Right atrium auricular region (tissue), 2 donors: Measurements from ENCODE around the gene ARHGDIA. TPM values are rescaled to one million over a fixed set of nuclear protein-coding genes. Genes with fewer than 3 reads are reported as not detected.
A peak's percentile ranks its signal among the peaks of the same experiment; 100 is the strongest.

Experiments used
- DNase-seq: peaks from one replicate; pipeline ENCODE4 v3.0.0-alpha.2; 2019; ENCODE audit warnings: low spot score
- H3K27ac ChIP-seq, 2 donors: fragments of 200-600 bp; sonication (generic); 1 replicate in 1 of 2; 2 replicates in 1 of 2; pipeline ENCODE4 v1.5.1; 2016 to 2019
- H3K27me3 ChIP-seq, 2 donors: fragments of 200-600 bp; sonication (generic); one replicate each; pipeline versions ENCODE4 v1.5.1 to v1.6.0; 2017 to 2019
- H3K36me3 ChIP-seq: fragments of 200-600 bp; sonication (generic); one replicate; pipeline ENCODE4 v1.5.1; 2016
- H3K4me1 ChIP-seq, 2 donors: fragments of 200-600 bp; sonication (generic); one replicate each; pipeline versions ENCODE4 v1.5.1 to v1.6.0; 2017 to 2019
- H3K4me3 ChIP-seq, 2 donors: fragments of 200-600 bp; sonication (generic); 1 replicate in 1 of 2; 2 replicates in 1 of 2; pipeline ENCODE4 v1.5.1; 2017 to 2019; ENCODE audit warnings: mild to moderate bottlenecking in 1 of 2, moderate library complexity in 1 of 2
- H3K9me3 ChIP-seq, 2 donors: fragments of 200-600 bp; sonication (generic); one replicate each; pipeline ENCODE4 v1.5.1; 2019
- CTCF ChIP-seq, 2 donors: fragments of 200-600 bp; sonication (generic); IDR thresholded peaks; one replicate each; pipeline ENCODE4 v1.5.1; 2019; ENCODE audit warnings: antibody characterized with exemption in 2 of 2
- total RNA-seq, 2 donors: library from RNA; depleted of rRNA; stranded (reverse); fragments of >200 nt; gene quantifications; one replicate each; pipeline ENCODE4 v1.1.0, GENCODE V29; 2016

Gene ARHGDIA
- total RNA-seq, 2 donors from 2014 or later, result 59.4 to 145 TPM

GRCh38 chr17:81891303-81891552 lies 20.1 kb upstream of the ARHGDIA start:
- no peaks in the 10 kb centered on the region for H3K9me3 ChIP-seq
- peaks cover 56% of the 10 kb centered on the region for H3K36me3 ChIP-seq
- peak overlapping the region; percentile 99 for H3K4me3 ChIP-seq
- no peak for DNase-seq
- TF ChIP-seq CTCF (IDR thresholded peaks at IDR 0.05), result no peak
- peak overlapping the region; percentile 82 to 90 for H3K27ac ChIP-seq
- peaks cover 0 to 26% of the 10 kb centered on the region in 2 donors for H3K4me1 ChIP-seq
- no peaks in the 10 kb centered on the region for H3K27me3 ChIP-seq

- H3K27me3 ChIP-seq, result no peaks in the 10 kb centered on the region
- H3K9me3 ChIP-seq, result no peaks in the 10 kb centered on the region
- H3K27ac ChIP-seq, result peak overlapping the region; percentile 82 to 90
- no peak for TF ChIP-seq CTCF (IDR thresholded peaks at IDR 0.05)
- H3K4me3 ChIP-seq, result peak overlapping the region; percentile 99
- peaks cover 56% of the 10 kb centered on the region for H3K36me3 ChIP-seq
- DNase-seq, result no peak
- H3K4me1 ChIP-seq, result peaks cover 0 to 26% of the 10 kb centered on the region in 2 donors
Observed at GRCh38 chr17:81890447-81891302, 19.5 kb upstream of the ARHGDIA start.

GRCh38 chr17:81889602-81890001 lies 18.5 kb upstream of the ARHGDIA start:
- Histone ChIP-seq H3K4me1 (peaks cover 0 to 29% of the 10 kb centered on the region in 2 donors), H3K9me3 (no peaks in the 10 kb centered on the region), H3K27me3 (no peaks in the 10 kb centered on the region), H3K27ac (no peak overlapping the region), H3K4me3 (no peak overlapping the region), H3K36me3 (peaks cover 54% of the 10 kb centered on the region)
- DNase-seq, result no peak
- no peak for TF ChIP-seq CTCF (IDR thresholded peaks at IDR 0.05)

- Histone ChIP-seq H3K9me3 (no peaks in the 10 kb centered on the region), H3K4me1 (peaks cover 0 to 33% of the 10 kb centered on the region in 2 donors), H3K27ac (no peak overlapping the region), H3K27me3 (no peaks in the 10 kb centered on the region), H3K36me3 (peaks cover 50% of the 10 kb centered on the region), H3K4me3 (no peak overlapping the region)
- no peak for DNase-seq
- no peak for TF ChIP-seq CTCF (IDR thresholded peaks at IDR 0.05)
Observed at GRCh38 chr17:81888988-81889595, 18.0 kb upstream of the ARHGDIA start.

- DNase-seq, result no peak
- peaks cover 48% of the 10 kb centered on the region for H3K36me3 ChIP-seq
- peaks cover 0 to 33% of the 10 kb centered on the region in 2 donors for H3K4me1 ChIP-seq
- H3K9me3 ChIP-seq, result no peaks in the 10 kb centered on the region
- H3K4me3 ChIP-seq, result no peak overlapping the region
- no peak overlapping the region for H3K27ac ChIP-seq
- no peaks in the 10 kb centered on the region for H3K27me3 ChIP-seq
- TF ChIP-seq CTCF (IDR thresholded peaks at IDR 0.05), result no peak
Observed at GRCh38 chr17:81888105-81888987, 17.2 kb upstream of the ARHGDIA start.
